GM12878 (cell line): ENCODE data around the gene APOC4. TPM values are rescaled to one million over a fixed set of nuclear protein-coding genes. Genes with fewer than 3 reads are reported as not detected.

Source experiments
- BHLHE40 ChIP-seq, 2 experiments: fragments of 450-650 bp in 1 of 2; IDR thresholded peaks; 2 replicates each; pipeline ENCODE4 v1.6.1; 2011 to 2017; ENCODE audit warnings: low read depth in 2 of 2, borderline replicate concordance in 1 of 2, improper control_type of control experiment in 1 of 2, low read length in 1 of 2, mild to moderate bottlenecking in 1 of 2
- EP300 ChIP-seq, 2 experiments: fragments of 150-350 bp in 1 of 2; IDR thresholded peaks; 2 replicates each; pipeline ENCODE4 v1.6.1; 2011 to 2012; ENCODE audit warnings: low read depth in 2 of 2, low read length in 2 of 2, borderline replicate concordance in 1 of 2, improper control_type of control experiment in 1 of 2, inconsistent platforms in 1 of 2; ENCODE audit not compliant: control insufficient read depth in 1 of 2
- FOXM1 ChIP-seq: IDR thresholded peaks from 2 replicates; pipeline ENCODE4 v1.6.1; 2012; ENCODE audit warnings: low read depth, mild to moderate bottlenecking, inconsistent platforms, low read length, moderate library complexity
- HCFC1 ChIP-seq: fragments of 150-350 bp; IDR thresholded peaks from 2 replicates; pipeline ENCODE4 v1.6.1; 2014; ENCODE audit warnings: low read length
- IKZF2 ChIP-seq, 2 experiments: fragments of 450-650 bp; IDR thresholded peaks; 2 replicates each; pipeline ENCODE4 v1.6.1; 2017; ENCODE audit warnings: mild to moderate bottlenecking in 2 of 2, moderate library complexity in 2 of 2
- NRF1 ChIP-seq: conservative IDR thresholded peaks from 2 replicates; pipeline ENCODE4 v1.6.1; 2011; ENCODE audit warnings: mild to moderate bottlenecking, low read depth, low read length, improper control_type of control experiment
- SIN3A ChIP-seq: IDR thresholded peaks from 2 replicates; pipeline ENCODE4 v1.6.1; 2012; ENCODE audit warnings: low read depth, low read length, improper control_type of control experiment
- SMC3 ChIP-seq: IDR thresholded peaks from 2 replicates; pipeline ENCODE4 v1.6.1; 2011; ENCODE audit warnings: low read length, improper control_type of control experiment, borderline replicate concordance
- STAT3 ChIP-seq: IDR thresholded peaks from 2 replicates; pipeline ENCODE4 v1.6.1; 2011; ENCODE audit warnings: low read depth, low read length, improper control_type of control experiment
- ZBED1 ChIP-seq: IDR thresholded peaks from 2 replicates; pipeline ENCODE4 v1.6.1; 2016; ENCODE audit warnings: borderline replicate concordance
- ZNF217 ChIP-seq: fragments of 450-650 bp; IDR thresholded peaks from 2 replicates; pipeline ENCODE4 v1.6.1; 2017; ENCODE audit warnings: antibody characterized with exemption, mild to moderate bottlenecking
- ZNF274 ChIP-seq: IDR thresholded peaks from one replicate; pipeline ENCODE4 v1.8.0; 2011; ENCODE audit not compliant: insufficient read length, insufficient read depth
- polyA plus RNA-seq, 11 experiments: library from polyadenylated mRNA; depleted of rRNA in 4 of 11; unstranded in 6 of 11; stranded (reverse) in 5 of 11; fragments of >200 nt; fragmentation: Nextera tagmentation in 4 of 11; fragmentation: Illumina TruSeq in 1 of 11; extraction: Ambion mirVana in 4 of 11; extraction: Trizol in 1 of 11; gene quantifications; 1 replicate in 1 of 11; 2 replicates in 10 of 11; pipeline versions ENCODE4 v1.2.1 to v1.2.3, GENCODE V29; 2011 to 2016; ENCODE audit warnings: inconsistent platforms in 2 of 11, missing spikeins in 2 of 11, low read depth in 1 of 11
- total RNA-seq, 4 experiments: library from RNA; depleted of rRNA in 3 of 4; stranded (reverse); fragments of >200 nt in 3 of 4; fragmentation: Illumina TruSeq in 1 of 4; extraction: Trizol in 1 of 4; gene quantifications; 2 replicates each; pipeline versions ENCODE4 v1.2.1 to v1.2.3, GENCODE V29; 2013 to 2021
- TF ChIP-seq, protein P1 (sequence below): IDR thresholded peaks from 2 replicates; pipeline ENCODE4 v1.6.1; 2012; ENCODE audit warnings: low read length, inconsistent platforms
- TF ChIP-seq, protein P2 (sequence below): IDR thresholded peaks from 2 replicates; pipeline ENCODE4 v1.6.1; 2011; ENCODE audit warnings: low read depth, low read length, improper control_type of control experiment, borderline replicate concordance
- TF ChIP-seq, protein P3 (sequence below): fragments of 450-650 bp; conservative IDR thresholded peaks from 2 replicates; pipeline ENCODE4 v1.6.1; 2017; ENCODE audit warnings: mild to moderate bottlenecking, moderate library complexity
- TF ChIP-seq, protein P4 (sequence below): fragments of 450-650 bp; IDR thresholded peaks from 2 replicates; pipeline ENCODE4 v1.6.1; 2017; ENCODE audit warnings: borderline replicate concordance
- TF ChIP-seq, protein P5 (sequence below), 3 experiments: IDR thresholded peaks in 2 of 3; conservative IDR thresholded peaks in 1 of 3; 2 replicates each; pipeline ENCODE4 v1.5.1; 2011; ENCODE audit warnings: low read depth in 3 of 3, low read length in 3 of 3, mild to moderate bottlenecking in 3 of 3, control low read depth in 2 of 3, moderate library complexity in 2 of 3, inconsistent platforms in 1 of 3, mixed read lengths in 1 of 3; ENCODE audit not compliant: control insufficient read depth in 2 of 3, insufficient read depth in 1 of 3; ENCODE audit errors: extremely low read depth in 1 of 3

The APOC4 gene
- total and polyA plus RNA-seq, 10 of the 15 experiments (the other 5 are each of a cell fraction or from before 2014, with no cell fraction given): not detected

DNA sequence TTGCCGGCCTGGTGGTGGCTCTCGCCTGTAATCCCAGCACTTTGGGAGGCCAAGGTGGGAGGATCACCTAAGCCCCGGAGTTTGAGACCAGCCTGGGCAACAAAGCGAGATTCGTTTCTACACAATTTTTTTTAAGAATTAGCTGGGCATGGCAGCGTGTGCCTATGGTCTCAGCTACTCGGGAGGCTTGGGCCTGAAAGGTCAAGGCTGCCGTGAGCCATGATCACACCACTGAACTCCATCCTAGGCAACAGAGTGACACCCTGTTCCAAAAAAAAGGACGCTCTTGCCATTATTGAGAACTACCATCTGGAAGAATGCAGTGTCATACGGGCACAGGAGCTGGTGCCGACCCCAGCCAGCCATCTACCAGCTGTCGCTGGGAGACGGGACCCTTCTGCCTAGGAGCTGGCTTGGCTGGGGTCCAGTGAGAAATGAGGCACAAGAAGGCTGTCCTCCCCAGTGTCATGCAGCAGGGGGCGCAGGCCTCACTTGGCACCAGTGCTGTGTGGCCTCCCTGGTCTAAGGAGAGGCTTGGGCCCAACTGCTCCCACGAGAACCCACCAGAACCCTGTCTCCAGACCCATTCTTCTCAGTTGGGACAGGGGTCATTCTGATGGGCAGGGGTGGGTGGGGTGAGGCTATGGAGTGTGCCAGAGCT is 47.0 kb downstream of the APOC4 start (continued):
- no peak for TF ChIP-seq EP300 (IDR thresholded peaks at IDR 0.05; ENCODE audit: borderline replicate concordance in 1 of 2, control insufficient read depth in 1 of 2, low read depth in 2 of 2, low read length in 2 of 2)
- no peak for TF ChIP-seq ZNF217
- no peak for TF ChIP-seq NRF1
- no peak for TF ChIP-seq SIN3A
- TF ChIP-seq IKZF2 (IDR thresholded peaks at IDR 0.05): no peak
- TF ChIP-seq SMC3: peak; percentile 86
- no peak for TF ChIP-seq STAT3
- no peak for TF ChIP-seq ZNF274
- TF ChIP-seq, protein P1, sequence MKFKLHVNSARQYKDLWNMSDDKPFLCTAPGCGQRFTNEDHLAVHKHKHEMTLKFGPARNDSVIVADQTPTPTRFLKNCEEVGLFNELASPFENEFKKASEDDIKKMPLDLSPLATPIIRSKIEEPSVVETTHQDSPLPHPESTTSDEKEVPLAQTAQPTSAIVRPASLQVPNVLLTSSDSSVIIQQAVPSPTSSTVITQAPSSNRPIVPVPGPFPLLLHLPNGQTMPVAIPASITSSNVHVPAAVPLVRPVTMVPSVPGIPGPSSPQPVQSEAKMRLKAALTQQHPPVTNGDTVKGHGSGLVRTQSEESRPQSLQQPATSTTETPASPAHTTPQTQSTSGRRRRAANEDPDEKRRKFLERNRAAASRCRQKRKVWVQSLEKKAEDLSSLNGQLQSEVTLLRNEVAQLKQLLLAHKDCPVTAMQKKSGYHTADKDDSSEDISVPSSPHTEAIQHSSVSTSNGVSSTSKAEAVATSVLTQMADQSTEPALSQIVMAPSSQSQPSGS: no peak
- TF ChIP-seq HCFC1: no peak
- TF ChIP-seq, protein P2, sequence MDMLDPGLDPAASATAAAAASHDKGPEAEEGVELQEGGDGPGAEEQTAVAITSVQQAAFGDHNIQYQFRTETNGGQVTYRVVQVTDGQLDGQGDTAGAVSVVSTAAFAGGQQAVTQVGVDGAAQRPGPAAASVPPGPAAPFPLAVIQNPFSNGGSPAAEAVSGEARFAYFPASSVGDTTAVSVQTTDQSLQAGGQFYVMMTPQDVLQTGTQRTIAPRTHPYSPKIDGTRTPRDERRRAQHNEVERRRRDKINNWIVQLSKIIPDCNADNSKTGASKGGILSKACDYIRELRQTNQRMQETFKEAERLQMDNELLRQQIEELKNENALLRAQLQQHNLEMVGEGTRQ: no peak
- TF ChIP-seq, protein P3, sequence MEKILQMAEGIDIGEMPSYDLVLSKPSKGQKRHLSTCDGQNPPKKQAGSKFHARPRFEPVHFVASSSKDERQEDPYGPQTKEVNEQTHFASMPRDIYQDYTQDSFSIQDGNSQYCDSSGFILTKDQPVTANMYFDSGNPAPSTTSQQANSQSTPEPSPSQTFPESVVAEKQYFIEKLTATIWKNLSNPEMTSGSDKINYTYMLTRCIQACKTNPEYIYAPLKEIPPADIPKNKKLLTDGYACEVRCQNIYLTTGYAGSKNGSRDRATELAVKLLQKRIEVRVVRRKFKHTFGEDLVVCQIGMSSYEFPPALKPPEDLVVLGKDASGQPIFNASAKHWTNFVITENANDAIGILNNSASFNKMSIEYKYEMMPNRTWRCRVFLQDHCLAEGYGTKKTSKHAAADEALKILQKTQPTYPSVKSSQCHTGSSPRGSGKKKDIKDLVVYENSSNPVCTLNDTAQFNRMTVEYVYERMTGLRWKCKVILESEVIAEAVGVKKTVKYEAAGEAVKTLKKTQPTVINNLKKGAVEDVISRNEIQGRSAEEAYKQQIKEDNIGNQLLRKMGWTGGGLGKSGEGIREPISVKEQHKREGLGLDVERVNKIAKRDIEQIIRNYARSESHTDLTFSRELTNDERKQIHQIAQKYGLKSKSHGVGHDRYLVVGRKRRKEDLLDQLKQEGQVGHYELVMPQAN: no peak
- TF ChIP-seq, protein P4, sequence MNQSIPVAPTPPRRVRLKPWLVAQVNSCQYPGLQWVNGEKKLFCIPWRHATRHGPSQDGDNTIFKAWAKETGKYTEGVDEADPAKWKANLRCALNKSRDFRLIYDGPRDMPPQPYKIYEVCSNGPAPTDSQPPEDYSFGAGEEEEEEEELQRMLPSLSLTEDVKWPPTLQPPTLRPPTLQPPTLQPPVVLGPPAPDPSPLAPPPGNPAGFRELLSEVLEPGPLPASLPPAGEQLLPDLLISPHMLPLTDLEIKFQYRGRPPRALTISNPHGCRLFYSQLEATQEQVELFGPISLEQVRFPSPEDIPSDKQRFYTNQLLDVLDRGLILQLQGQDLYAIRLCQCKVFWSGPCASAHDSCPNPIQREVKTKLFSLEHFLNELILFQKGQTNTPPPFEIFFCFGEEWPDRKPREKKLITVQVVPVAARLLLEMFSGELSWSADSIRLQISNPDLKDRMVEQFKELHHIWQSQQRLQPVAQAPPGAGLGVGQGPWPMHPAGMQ: no peak
- TF ChIP-seq, protein P5, sequence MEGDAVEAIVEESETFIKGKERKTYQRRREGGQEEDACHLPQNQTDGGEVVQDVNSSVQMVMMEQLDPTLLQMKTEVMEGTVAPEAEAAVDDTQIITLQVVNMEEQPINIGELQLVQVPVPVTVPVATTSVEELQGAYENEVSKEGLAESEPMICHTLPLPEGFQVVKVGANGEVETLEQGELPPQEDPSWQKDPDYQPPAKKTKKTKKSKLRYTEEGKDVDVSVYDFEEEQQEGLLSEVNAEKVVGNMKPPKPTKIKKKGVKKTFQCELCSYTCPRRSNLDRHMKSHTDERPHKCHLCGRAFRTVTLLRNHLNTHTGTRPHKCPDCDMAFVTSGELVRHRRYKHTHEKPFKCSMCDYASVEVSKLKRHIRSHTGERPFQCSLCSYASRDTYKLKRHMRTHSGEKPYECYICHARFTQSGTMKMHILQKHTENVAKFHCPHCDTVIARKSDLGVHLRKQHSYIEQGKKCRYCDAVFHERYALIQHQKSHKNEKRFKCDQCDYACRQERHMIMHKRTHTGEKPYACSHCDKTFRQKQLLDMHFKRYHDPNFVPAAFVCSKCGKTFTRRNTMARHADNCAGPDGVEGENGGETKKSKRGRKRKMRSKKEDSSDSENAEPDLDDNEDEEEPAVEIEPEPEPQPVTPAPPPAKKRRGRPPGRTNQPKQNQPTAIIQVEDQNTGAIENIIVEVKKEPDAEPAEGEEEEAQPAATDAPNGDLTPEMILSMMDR (IDR thresholded peaks at IDR 0.05 in 2 of 3, conservative IDR thresholded peaks at IDR 0.05 in 1 of 3; ENCODE audit: control insufficient read depth in 2 of 3, extremely low read depth in 1 of 3, insufficient read depth in 1 of 3, low read depth in 3 of 3, low read length in 3 of 3): peak; percentile 68 to 87 (median 80)
- TF ChIP-seq FOXM1: no peak
- no peak for TF ChIP-seq ZBED1
- peak in 1 of 2 experiments; percentile 22; a peak in 1 of 4 replicates for TF ChIP-seq BHLHE40 (IDR thresholded peaks at IDR 0.05; ENCODE audit: borderline replicate concordance in 1 of 2, low read depth in 2 of 2, low read length in 1 of 2)
